ENCODE measurements around the gene NIPBL.

GRCh38 chr5:36854402-36855140 lies 22.0 kb upstream of the NIPBL start:
- TF ChIP-seq CTCF (conservative IDR thresholded peaks at IDR 0.05; ENCODE audit: low read depth, low read length): no peak
- TF ChIP-seq EZH2 (IDR thresholded peaks at IDR 0.05; ENCODE audit: borderline replicate concordance, low read depth, low read length, poor library complexity, severe bottlenecking): no peak
